Endothelial cell of umbilical vein (primary cell): ENCODE data around the gene ETS1.

Experiments
- EZH2 ChIP-seq: IDR thresholded peaks from 2 replicates; pipeline ENCODE4 v1.6.1; 2012; ENCODE audit warnings: borderline replicate concordance, low read depth, mild to moderate bottlenecking, moderate library complexity, low read length, inconsistent platforms; ENCODE audit not compliant: severe bottlenecking
- FOS ChIP-seq: IDR thresholded peaks from 2 replicates; pipeline ENCODE4 v1.6.1; 2011; ENCODE audit warnings: mild to moderate bottlenecking, low read length, moderate library complexity, borderline replicate concordance; ENCODE audit not compliant: insufficient read depth
- GATA2 ChIP-seq: IDR thresholded peaks from 2 replicates; pipeline ENCODE4 v1.7.0; 2011; ENCODE audit warnings: low read depth, mild to moderate bottlenecking, moderate library complexity, mixed read lengths, low read length; ENCODE audit not compliant: insufficient read length, insufficient read depth
- MYC ChIP-seq: IDR thresholded peaks from one replicate; pipeline ENCODE4 v1.6.1; 2011; ENCODE audit warnings: mild to moderate bottlenecking, low read depth, low read length
- POLR2A ChIP-seq: IDR thresholded peaks from 2 replicates; pipeline ENCODE4 v1.6.1; 2012; ENCODE audit warnings: low read depth, mild to moderate bottlenecking, control low read depth, low read length
- POLR2AphosphoS5 ChIP-seq: IDR thresholded peaks from 2 replicates; pipeline ENCODE4 v1.6.1; 2012; ENCODE audit warnings: low read depth, mild to moderate bottlenecking, control low read depth, low read length, moderate library complexity; ENCODE audit not compliant: insufficient read depth
- TF ChIP-seq, protein P1 (sequence below), 2 donors: IDR thresholded peaks; 1 replicate in 1 of 2; 2 replicates in 1 of 2; pipeline ENCODE4 v1.5.1; 2011; ENCODE audit warnings: low read length in 2 of 2, mild to moderate bottlenecking in 2 of 2, moderate library complexity in 2 of 2, control low read depth in 1 of 2, inconsistent platforms in 1 of 2, low read depth in 1 of 2; ENCODE audit not compliant: insufficient read depth in 1 of 2; ENCODE audit errors: extremely low read depth in 1 of 2
- TF ChIP-seq, protein P2 (sequence below): IDR thresholded peaks from 2 replicates; pipeline ENCODE4 v1.6.1; 2011; ENCODE audit not compliant: insufficient read depth, insufficient read length

DNA sequence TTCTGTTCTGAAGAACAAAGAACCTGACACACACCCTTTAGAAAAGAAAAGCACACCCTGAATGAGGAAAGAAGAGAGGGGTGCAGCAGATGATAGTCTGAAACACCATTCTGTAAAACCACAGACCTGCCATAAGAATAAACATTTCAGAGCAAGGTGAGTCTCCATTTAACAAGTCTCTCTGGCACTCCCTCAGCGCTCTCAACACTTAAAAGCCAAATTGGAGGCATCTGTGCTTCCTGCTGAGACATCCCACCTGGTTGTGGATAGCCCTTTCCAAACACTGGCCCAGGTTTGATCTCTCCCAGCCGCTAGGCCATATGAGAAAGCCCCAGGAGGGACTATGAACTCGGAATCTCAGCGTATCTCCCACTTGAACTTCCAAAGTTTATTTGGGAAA is 36.3 kb downstream of the ETS1 start:
- TF ChIP-seq POLR2AphosphoS5 (no peak), EZH2 (no peak), POLR2A (no peak), FOS (no peak), MYC (no peak), GATA2 (no peak)
- TF ChIP-seq, protein P1, sequence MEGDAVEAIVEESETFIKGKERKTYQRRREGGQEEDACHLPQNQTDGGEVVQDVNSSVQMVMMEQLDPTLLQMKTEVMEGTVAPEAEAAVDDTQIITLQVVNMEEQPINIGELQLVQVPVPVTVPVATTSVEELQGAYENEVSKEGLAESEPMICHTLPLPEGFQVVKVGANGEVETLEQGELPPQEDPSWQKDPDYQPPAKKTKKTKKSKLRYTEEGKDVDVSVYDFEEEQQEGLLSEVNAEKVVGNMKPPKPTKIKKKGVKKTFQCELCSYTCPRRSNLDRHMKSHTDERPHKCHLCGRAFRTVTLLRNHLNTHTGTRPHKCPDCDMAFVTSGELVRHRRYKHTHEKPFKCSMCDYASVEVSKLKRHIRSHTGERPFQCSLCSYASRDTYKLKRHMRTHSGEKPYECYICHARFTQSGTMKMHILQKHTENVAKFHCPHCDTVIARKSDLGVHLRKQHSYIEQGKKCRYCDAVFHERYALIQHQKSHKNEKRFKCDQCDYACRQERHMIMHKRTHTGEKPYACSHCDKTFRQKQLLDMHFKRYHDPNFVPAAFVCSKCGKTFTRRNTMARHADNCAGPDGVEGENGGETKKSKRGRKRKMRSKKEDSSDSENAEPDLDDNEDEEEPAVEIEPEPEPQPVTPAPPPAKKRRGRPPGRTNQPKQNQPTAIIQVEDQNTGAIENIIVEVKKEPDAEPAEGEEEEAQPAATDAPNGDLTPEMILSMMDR (IDR thresholded peaks at IDR 0.05; ENCODE audit: extremely low read depth in 1 of 2, insufficient read depth in 1 of 2, low read depth in 1 of 2, low read length in 2 of 2), result no peak
- TF ChIP-seq, protein P2, sequence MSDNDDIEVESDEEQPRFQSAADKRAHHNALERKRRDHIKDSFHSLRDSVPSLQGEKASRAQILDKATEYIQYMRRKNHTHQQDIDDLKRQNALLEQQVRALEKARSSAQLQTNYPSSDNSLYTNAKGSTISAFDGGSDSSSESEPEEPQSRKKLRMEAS, result no peak
